Keratinocyte (primary cell): Measurements from ENCODE around the gene VPS37B. TPM values are rescaled to one million over a fixed set of nuclear protein-coding genes. Genes with fewer than 3 reads are reported as not detected.

Experiments used
- DNase-seq: peaks from one replicate; pipeline ENCODE4 v3.0.0-alpha.2; 2011; ENCODE audit warnings: low read depth, missing footprints, low spot score
- FAIRE-seq: peaks from 2 replicates; lab custom pipeline; 2011; peaks lifted over from hg19 to GRCh38; lab: Jason Lieb, UNC
- H2AFZ ChIP-seq: 2 replicates; pipeline ENCODE4 v1.6.0; 2012; ENCODE audit warnings: low read length, control low read depth, inconsistent platforms; ENCODE audit not compliant: control insufficient read depth
- H3K27ac ChIP-seq: 2 replicates; pipeline ENCODE4 v1.5.1; 2011; ENCODE audit warnings: low read length; ENCODE audit not compliant: control insufficient read depth, insufficient read depth
- H3K27me3 ChIP-seq: 3 replicates; pipeline ENCODE4 v1.6.0; 2011; ENCODE audit warnings: low read length; ENCODE audit not compliant: control insufficient read depth, insufficient read depth; ENCODE audit errors: extremely low read depth
- H3K36me3 ChIP-seq, 2 experiments: 2 replicates in 1 of 2; 3 replicates in 1 of 2; pipeline ENCODE4 v1.5.1; 2011; ENCODE audit warnings: low read length in 2 of 2, mild to moderate bottlenecking in 1 of 2; ENCODE audit not compliant: control insufficient read depth in 2 of 2, insufficient read depth in 2 of 2; ENCODE audit errors: extremely low read depth in 1 of 2
- H3K4me1 ChIP-seq: 3 replicates; pipeline ENCODE4 v1.5.1; 2011; ENCODE audit warnings: low read length; ENCODE audit not compliant: control insufficient read depth, insufficient read depth; ENCODE audit errors: extremely low read depth
- H3K4me2 ChIP-seq: 3 replicates; pipeline ENCODE4 v1.6.0; 2011; ENCODE audit warnings: low read depth, low read length; ENCODE audit not compliant: control insufficient read depth, insufficient read depth; ENCODE audit errors: extremely low read depth
- H3K4me3 ChIP-seq, 3 experiments: fragments of 200-600 bp in 1 of 3; sonication (generic) in 1 of 3; 2 replicates in 2 of 3; 3 replicates in 1 of 3; pipeline ENCODE4 v1.5.1; 2011 to 2016; ENCODE audit warnings: low read length in 3 of 3, mild to moderate bottlenecking in 3 of 3, control low read depth in 2 of 3, inconsistent platforms in 1 of 3, low read depth in 1 of 3, mixed read lengths in 1 of 3, mixed run types in 1 of 3, moderate library complexity in 1 of 3; ENCODE audit not compliant: control insufficient read depth in 2 of 3, insufficient read depth in 2 of 3; ENCODE audit errors: extremely low read depth in 1 of 3
- H3K79me2 ChIP-seq: 2 replicates; pipeline ENCODE4 v1.6.0; 2012; ENCODE audit warnings: low read length; ENCODE audit not compliant: control insufficient read depth, insufficient read depth
- H3K9ac ChIP-seq: 3 replicates; pipeline ENCODE4 v1.6.0; 2011; ENCODE audit warnings: low read length; ENCODE audit not compliant: control insufficient read depth, insufficient read depth; ENCODE audit errors: extremely low read depth
- H3K9me1 ChIP-seq: 3 replicates; pipeline ENCODE4 v1.6.0; 2011; ENCODE audit warnings: low read length; ENCODE audit not compliant: control insufficient read depth, insufficient read depth; ENCODE audit errors: extremely low read depth
- H3K9me3 ChIP-seq: 2 replicates; pipeline ENCODE4 v1.5.1; 2012; ENCODE audit warnings: low read depth, low read length; ENCODE audit not compliant: control insufficient read depth
- H4K20me1 ChIP-seq: 3 replicates; pipeline ENCODE4 v1.6.0; 2011; ENCODE audit warnings: low read length; ENCODE audit not compliant: control insufficient read depth, insufficient read depth; ENCODE audit errors: extremely low read depth
- CTCF ChIP-seq, 3 experiments: IDR thresholded peaks in 1 of 3; conservative IDR thresholded peaks in 1 of 3; optimal IDR thresholded peaks in 1 of 3; 2 replicates in 2 of 3; 3 replicates in 1 of 3; pipeline versions ENCODE3 to v1.5.1; 2011; ENCODE audit warnings: low read length in 3 of 3, mild to moderate bottlenecking in 3 of 3, moderate library complexity in 2 of 3, control low read depth in 1 of 3, inconsistent platforms in 1 of 3; ENCODE audit not compliant: insufficient read depth in 2 of 3; ENCODE audit errors: extremely low read depth in 1 of 3
- EZH2 ChIP-seq: IDR thresholded peaks from one replicate; pipeline ENCODE4 v1.6.1; 2012; ENCODE audit warnings: inconsistent platforms, mild to moderate bottlenecking, low read length, moderate library complexity
- dilution Hi-C: fragments of 300-500 bp; cut with MboI; formaldehyde crosslinking; loops from one replicate; pipeline ENCODE4 v1.7.0; 2020; ENCODE audit warnings: low sequenced_read_pairs; ENCODE audit not compliant: extremely low pct_ligation_motif_present
- polyA plus RNA-seq, 5 experiments: library from polyadenylated mRNA; depleted of rRNA in 3 of 5; stranded (reverse) in 3 of 5; stranded (forward) in 1 of 5; unstranded in 1 of 5; fragments of >200 nt; gene quantifications; 1 replicate in 1 of 5; 2 replicates in 3 of 5; 3 replicates in 1 of 5; pipeline versions ENCODE4 v1.2.1 to v1.2.3, GENCODE V29; 2011 to 2012; ENCODE audit warnings: missing spikeins in 2 of 5, low read depth in 1 of 5, low replicate concordance in 1 of 5

The VPS37B gene
- polyA plus RNA-seq, 1 donor (not counting 4 experiments of a cell fraction or from before 2014, with no cell fraction given) = 34.1 TPM

GRCh38 chr12:122838841-122839240 lies 57.1 kb downstream of the VPS37B start:
- H4K20me1 ChIP-seq = no peaks in the 10 kb centered on the region
- H3K4me1 ChIP-seq = peaks cover 52% of the 10 kb centered on the region
- TF ChIP-seq CTCF (optimal IDR thresholded peaks at IDR 0.05 in 1 of 3, IDR thresholded peaks at IDR 0.05 in 1 of 3, conservative IDR thresholded peaks at IDR 0.05 in 1 of 3; ENCODE audit: extremely low read depth in 1 of 3, insufficient read depth in 2 of 3, low read length in 3 of 3) = no peak
- FAIRE-seq = no peak
- no peak overlapping the region for H3K4me3 ChIP-seq
- no peak overlapping the region for H3K27ac ChIP-seq
- no peak overlapping the region for H3K4me2 ChIP-seq
- H3K9me3 ChIP-seq = no peaks in the 10 kb centered on the region
- H3K9me1 ChIP-seq = peaks cover 3% of the 10 kb centered on the region
- H3K79me2 ChIP-seq = peaks cover 75% of the 10 kb centered on the region
- DNase-seq = no peak
- H2AFZ ChIP-seq = no peak overlapping the region
- no peaks in the 10 kb centered on the region for H3K27me3 ChIP-seq
- no peak overlapping the region for H3K9ac ChIP-seq
- dilution Hi-C loops = no loop called here
- H3K36me3 ChIP-seq = peaks cover 4 to 10% of the 10 kb centered on the region in 2 experiments

GRCh38 chr12:122837306-122838265 lies 58.3 kb downstream of the VPS37B start:
- Histone ChIP-seq H3K4me2 (peak overlapping the region; percentile 81), H3K4me3 (no peak overlapping the region), H3K79me2 (peaks cover 63% of the 10 kb centered on the region), H3K9me1 (peaks cover 3% of the 10 kb centered on the region), H4K20me1 (no peaks in the 10 kb centered on the region), H3K36me3 (peaks cover 4 to 10% of the 10 kb centered on the region in 2 experiments), H2AFZ (no peak overlapping the region), H3K4me1 (peaks cover 52% of the 10 kb centered on the region), H3K27ac (peak overlapping the region; percentile 13), H3K27me3 (no peaks in the 10 kb centered on the region), H3K9me3 (no peaks in the 10 kb centered on the region), H3K9ac (no peak overlapping the region)
- no peak for TF ChIP-seq EZH2
- TF ChIP-seq CTCF (optimal IDR thresholded peaks at IDR 0.05 in 1 of 3, IDR thresholded peaks at IDR 0.05 in 1 of 3, conservative IDR thresholded peaks at IDR 0.05 in 1 of 3; ENCODE audit: extremely low read depth in 1 of 3, insufficient read depth in 2 of 3, low read length in 3 of 3) = no peak
- FAIRE-seq = no peak
- dilution Hi-C loops = no loop called here
- DNase-seq = no peak
